NCI-H2171 treated with DMSO at 0.1 percent for 48 hours (cell line): ENCODE data around the gene OTUD4.
"Not testable (repeated sequence)": the region's sequence is repeated elsewhere in the genome, so short reads cannot be mapped to it uniquely, and the experiment has no call there.

Experiments used
- DNase-seq: peaks from one replicate; lab custom pipeline; 2025; lab: John Stamatoyannopoulos, UW

Gene OTUD4

DNA sequence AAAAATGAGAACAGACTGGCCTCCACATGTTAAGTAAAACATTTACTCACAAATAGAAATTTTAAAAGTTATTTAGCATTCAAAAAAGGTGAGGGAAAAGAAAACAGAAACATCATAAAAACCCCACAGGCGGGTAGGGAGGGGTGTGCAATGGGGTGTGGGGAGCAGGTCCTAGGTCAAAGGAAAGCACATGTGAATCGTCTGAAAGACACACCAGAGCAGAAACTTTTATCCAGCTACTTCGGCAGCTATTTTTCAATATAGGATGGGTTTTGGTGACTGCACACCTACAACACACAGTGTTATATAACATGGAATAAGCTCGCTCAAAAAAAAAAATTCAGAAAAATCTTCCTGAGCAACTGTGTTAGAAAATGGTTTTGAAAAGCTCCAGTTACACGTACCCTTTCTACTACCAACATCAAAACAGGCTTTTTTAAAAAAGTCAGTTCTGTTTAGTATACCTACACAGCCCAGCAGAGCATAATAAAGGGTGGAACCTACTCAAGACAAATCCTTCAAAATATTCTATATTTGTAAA lies 1.6 kb downstream of the OTUD4 start:
- no peak for DNase-seq

DNA sequence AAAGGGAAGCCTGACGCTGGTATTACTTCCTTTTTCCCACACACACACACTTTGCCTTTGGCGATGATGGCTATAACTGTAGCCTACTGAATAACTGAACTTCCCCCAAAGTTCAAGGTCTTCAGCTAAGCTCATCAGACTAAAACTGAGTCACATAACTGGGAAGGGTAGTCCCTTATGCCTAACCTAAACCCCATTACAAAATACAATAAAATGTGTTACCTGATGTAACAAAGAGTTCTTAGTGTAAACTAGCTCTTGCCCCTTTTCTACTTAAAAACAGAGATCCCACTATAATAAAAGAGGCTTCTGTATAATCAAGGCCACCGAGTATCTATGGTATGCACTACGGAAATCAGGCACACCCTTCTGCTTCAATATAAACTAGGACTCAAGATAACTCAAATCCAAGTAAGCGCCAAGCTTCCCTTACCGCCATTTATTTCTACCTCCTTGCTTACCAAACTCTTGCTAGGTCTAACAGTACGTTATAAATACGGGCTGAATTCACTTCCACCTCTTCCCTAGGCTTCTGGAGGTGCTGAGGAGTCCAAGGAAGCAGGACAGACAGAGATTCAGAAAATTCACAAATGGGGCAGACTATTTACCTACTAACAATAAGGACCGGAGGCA lies 2.4 kb downstream of the OTUD4 start:
- DNase-seq: no peak

DNA sequence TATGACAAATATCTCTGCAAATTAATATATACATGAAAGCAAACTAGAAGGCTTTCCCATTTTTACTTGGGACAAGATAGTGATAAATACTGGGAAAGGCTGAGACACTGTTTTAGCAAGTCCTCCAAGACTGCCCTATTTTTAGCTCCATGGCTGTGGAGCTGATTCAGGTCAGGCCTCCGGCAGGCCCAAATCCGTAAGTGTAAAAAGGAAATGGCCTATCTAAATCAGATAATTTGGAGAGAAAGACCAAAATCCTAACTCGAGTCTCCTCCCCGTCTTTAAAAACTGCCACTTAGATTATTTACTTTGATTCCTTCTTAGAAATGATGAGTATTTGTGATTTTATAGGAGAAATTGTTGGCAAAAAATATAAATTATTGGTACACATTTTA lies 2.9 kb downstream of the OTUD4 start:
- no peak for DNase-seq

DNA sequence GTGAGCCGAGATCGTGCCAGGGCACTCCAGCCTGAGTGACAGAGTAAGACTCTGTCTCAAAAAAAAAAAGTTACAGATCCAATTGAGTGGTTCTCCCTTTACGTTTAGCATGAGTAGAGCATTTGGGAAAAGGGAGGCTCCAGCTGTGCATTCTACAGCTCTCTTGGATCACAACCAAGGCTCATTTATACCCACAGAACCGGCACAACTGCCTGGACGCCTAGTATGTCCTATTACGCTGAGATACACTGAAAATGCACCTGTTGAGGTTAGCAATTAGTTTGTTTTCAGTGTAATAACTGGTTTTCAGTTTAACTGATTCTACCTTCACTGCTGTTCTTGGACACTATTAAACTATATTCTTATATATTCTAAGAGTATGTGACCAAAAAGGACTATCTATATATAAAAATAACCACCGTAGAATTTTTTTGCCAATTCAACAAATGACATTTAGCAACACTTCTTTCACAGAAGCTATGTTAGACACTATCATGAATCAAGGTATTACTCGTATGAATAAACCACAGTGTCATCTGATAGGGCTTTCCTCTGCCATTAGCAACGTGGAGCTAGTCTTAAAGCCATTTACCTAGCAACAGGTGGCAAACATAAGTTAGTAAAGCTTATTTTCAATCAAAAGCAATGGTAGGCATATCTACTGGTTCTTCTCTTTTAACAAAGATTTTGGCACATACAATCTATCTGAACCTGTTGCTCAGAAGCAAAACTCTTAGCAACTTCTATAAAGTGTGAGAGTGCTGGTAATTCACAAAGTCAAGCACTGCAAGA lies 3.6 kb downstream of the OTUD4 start:
- DNase-seq: no peak

- DNase-seq: no peak
Measured at GRCh38 chr4:145171911-145172310, 8.5 kb downstream of the OTUD4 start.

DNA sequence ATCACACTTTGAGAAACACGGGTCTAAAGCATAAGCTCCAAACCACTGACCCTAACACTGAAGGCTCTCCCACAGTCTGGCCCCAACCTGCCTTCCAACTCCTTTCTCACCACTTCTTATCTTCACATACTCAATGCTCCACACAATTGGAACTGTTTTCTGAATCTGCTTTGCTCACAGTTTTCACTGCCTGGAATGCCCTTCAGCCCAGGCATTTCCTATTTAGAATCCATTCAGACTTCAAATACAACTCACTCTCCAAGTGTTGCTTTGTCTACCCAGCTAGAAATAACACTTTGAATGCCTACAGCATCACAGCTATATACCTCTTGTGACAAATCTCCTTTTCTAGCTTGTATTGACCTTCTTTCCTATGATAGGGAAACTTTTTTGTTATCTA lies 10.2 kb downstream of the OTUD4 start:
- DNase-seq: no peak

- DNase-seq: no peak
Measured at GRCh38 chr4:145168581-145169187, 11.7 kb downstream of the OTUD4 start.

GRCh38 chr4:145167887-145168286 lies 12.5 kb downstream of the OTUD4 start:
- no peak for DNase-seq

DNA sequence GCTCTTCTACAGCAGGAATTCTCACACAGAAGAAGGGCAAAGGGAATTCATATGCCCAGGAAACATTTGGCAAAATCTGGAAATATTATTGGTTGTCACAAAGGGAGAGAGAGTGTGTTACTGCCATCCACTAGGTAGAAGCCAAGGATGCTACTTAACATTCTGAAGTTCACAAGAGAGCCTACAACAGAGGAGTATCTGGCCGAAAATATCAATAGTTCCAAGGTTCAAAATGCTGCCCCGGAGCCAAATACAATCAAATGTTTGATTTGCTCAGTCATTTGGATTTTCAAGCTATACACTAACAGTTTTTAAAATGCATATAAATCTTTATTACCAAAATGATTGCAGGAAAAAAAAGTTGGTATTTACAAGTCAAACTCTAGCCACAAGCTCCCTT lies 18.8 kb downstream of the OTUD4 start:
- DNase-seq: no peak

DNA sequence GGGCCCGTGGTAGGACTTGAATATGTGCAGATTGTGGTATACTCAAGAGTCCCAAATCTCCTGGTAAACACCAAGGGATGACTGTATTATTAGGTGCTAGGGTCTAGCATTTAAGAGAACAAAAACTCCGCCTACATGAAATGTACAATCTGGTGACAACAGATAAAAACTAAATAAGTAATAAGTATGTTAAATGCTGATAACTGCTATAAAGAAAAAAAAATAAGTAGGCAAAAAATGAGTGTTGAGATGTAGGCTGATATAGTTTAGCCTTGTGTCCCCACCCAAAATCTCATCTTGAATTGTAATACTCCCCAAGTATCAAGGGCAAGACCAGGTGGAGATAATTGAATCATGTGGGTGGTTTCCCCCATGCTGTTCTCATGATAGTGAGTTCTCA lies 23.4 kb downstream of the OTUD4 start:
- DNase-seq: no peak

DNA sequence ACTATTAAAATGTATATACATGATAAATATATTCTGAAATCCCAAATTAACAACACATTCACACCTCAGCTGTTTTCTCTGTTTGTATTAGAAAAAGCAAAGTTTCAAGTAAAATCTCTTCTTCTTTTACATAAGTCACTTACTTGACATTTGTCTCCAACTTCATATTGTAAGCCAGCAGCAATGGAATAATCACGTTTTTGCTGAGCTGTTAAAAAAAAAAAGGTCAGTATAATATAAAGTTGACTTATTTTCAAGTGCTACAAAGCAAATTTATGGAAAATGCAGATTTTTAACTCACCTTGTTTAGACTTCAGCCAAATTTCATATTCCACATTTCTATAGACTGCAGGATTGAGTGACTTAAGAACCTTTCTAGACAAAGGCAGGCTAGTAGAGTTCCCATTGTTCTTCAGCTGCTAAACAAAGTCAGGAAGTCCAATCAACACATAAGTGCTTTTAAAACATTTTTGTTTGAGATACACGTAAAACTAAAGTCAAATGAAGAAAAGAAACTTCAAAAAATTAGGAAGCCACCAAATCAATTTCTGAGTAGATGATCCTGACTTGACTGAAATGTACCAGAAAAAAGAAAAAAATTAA lies 25.0 kb downstream of the OTUD4 start:
- no peak for DNase-seq

- DNase-seq: no peak
Measured at GRCh38 chr4:145154573-145154972, 25.8 kb downstream of the OTUD4 start.

DNA sequence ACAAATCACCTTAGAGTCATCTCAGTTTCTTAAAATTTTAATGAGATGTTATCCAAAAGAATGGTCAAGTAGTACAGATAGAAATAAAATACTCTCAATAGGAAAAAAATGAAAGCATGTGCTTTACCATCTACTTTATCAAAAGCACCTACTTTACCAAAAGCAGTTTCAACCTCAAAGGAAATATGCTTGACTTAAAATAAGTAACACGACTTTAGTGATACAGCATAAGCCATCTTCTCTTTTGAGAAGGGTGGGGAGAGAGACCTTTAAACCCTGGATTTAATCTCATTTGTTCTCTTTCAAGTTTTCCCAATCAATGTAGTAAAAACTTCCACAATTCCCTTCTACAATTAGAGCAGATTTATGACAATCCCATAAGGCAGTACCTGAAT lies 26.5 kb downstream of the OTUD4 start:
- DNase-seq: no peak

GRCh38 chr4:145153181-145153903 lies 27.0 kb downstream of the OTUD4 start:
- no peak for DNase-seq

GRCh38 chr4:145148980-145149379 lies 31.4 kb downstream of the OTUD4 start:
- no peak for DNase-seq

DNA sequence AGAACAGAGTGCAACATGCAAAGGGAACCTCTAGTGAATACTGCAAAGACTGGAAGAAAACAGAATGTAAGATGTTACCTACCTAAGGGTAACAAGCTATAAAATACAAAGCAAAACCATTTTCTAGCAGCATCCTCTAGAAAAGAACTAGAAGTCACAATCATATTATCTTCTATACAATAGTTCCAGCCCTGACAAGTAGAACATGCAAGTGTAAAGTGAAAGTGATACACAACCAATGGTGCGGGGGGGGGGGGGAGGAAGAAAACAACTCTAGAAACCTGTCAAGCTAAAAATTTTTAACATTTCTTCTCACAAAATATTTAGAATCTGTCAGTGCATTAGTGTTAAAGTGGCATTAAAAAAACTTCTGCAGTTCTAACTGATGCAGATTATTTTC lies 44.2 kb downstream of the OTUD4 start:
- not testable (repeated sequence) for DNase-seq

- DNase-seq: no peak
Measured at GRCh38 chr4:145132511-145133098, 47.8 kb downstream of the OTUD4 start.

- DNase-seq: no peak
Measured at GRCh38 chr4:145131848-145132247, 48.5 kb downstream of the OTUD4 start.

DNA sequence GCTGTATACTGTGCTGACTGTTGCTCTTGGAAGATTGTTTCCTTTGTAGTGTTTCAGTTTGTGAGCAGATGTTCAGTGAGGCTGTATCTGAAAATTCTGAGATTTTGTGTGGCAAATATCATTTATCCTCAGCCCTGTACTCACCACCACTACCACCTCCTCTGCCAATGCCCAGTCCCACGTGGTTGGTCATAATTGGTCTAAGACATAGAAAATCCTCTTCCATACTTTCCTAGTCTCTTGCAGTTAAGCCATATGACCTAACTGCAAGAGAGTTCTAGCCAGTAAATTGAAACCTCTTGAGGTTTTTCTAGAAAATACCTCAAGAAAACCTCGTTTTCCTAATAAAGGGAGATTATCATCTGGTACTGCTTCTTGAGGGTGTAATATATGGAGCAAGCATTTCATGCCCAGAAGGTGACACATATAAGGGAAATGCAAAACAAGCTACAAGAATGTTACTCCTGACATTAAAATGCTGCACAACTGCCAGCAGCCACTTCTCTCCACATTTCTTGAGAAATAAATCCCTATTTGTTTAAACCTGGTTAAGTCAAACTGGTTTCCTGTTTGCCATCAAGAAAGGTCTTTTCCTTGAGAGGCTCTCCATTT lies 49.5 kb downstream of the OTUD4 start:
- DNase-seq: no peak

DNA sequence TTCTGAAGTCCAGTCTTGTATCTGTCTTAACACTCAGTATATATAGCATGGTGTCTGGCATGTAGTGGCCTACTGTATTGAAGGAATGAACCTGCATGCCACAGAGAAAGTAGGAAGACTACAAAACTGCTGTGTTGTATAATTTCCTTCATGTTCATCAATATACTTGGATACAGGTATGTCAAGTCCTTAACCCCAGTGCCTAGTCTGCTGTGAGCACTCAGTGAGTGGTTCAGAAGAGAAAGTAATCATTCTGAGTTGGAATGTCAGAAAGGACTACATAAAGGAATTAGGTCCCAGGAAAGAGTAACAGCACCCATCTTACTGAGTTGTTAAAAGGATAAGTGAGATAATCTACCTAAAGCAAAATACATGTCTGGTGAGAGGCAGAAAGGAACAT lies 50.3 kb downstream of the OTUD4 start:
- DNase-seq: no peak

- no peak for DNase-seq
Measured at GRCh38 chr4:145125396-145125795, 55.0 kb downstream of the OTUD4 start.
